Left lung (tissue), 10 donors: ENCODE data around the gene MCF2L. TPM values are rescaled to one million over a fixed set of nuclear protein-coding genes. Genes with fewer than 3 reads are reported as not detected.

Experiments
- ATAC-seq: fragments of 200-7000 bp; cut with Tn5 transposase; one replicate; pipeline ENCODE4 v1.9.1; 2020; ENCODE audit warnings: moderate library complexity
- DNase-seq, 4 donors: peaks; one replicate each; pipeline ENCODE4 v3.0.0-alpha.2; 2013 to 2020
- H3K27ac ChIP-seq, 2 donors: fragments of 200-600 bp; sonication (generic) in 1 of 2; one replicate each; pipeline versions ENCODE4 v1.5.0 to v1.8.0; 2020 to 2021
- H3K27me3 ChIP-seq, 2 donors: fragments of 200-600 bp; sonication (generic) in 1 of 2; one replicate each; pipeline versions ENCODE4 v1.5.0 to v1.8.0; 2020 to 2021
- H3K36me3 ChIP-seq, 2 donors: fragments of 200-600 bp; sonication (generic) in 1 of 2; one replicate each; pipeline versions ENCODE4 v1.5.0 to v1.8.0; 2020 to 2021
- H3K4me1 ChIP-seq, 2 donors: fragments of 200-600 bp; one replicate each; pipeline ENCODE4 v1.8.0; 2021
- H3K4me3 ChIP-seq, 2 donors: fragments of 200-600 bp; sonication (generic) in 1 of 2; one replicate each; pipeline versions ENCODE4 v1.5.0 to v1.8.0; 2020 to 2021; ENCODE audit warnings: mild to moderate bottlenecking in 1 of 2
- H3K9me3 ChIP-seq, 2 donors: fragments of 200-600 bp; sonication (generic) in 1 of 2; one replicate each; pipeline versions ENCODE4 v1.5.0 to v1.8.0; 2020 to 2021
- CTCF ChIP-seq, 2 donors: fragments of 200-600 bp; sonication (generic) in 1 of 2; IDR thresholded peaks; one replicate each; pipeline versions ENCODE4 v1.5.0 to v1.8.0; 2021; ENCODE audit warnings: antibody characterized with exemption in 2 of 2
- intact Hi-C, 2 donors: fragments of 100-400 bp; cut with DNase I; formaldehyde crosslinking; loops; one replicate each; pipeline versions ENCODE4 v1.11.2 to v1.14.2; 2022
- polyA plus RNA-seq, 6 donors: library from polyadenylated mRNA; unstranded; fragments of 120-200 nt; gene quantifications; one replicate each; pipeline ENCODE4 v1.2.1, GENCODE V29; 2013; ENCODE audit not compliant: insufficient read length in 6 of 6
- total RNA-seq, 2 donors: library from RNA; stranded (reverse); fragmentation: NEBNext Ultra II Directional; extraction: Animal tissue kit (Norgen Biotek cat#: 25700); gene quantifications; one replicate each; pipeline ENCODE4 v1.2.1, GENCODE V29; 2021
- donor health status: DM: no; HTN: yes; CAD: no.
- donor health status: DM: no; HTN: no; CAD: no.

The MCF2L gene
- total and polyA plus RNA-seq, 8 donors = 22.2 to 39.5 (median 33.7) TPM

DNA sequence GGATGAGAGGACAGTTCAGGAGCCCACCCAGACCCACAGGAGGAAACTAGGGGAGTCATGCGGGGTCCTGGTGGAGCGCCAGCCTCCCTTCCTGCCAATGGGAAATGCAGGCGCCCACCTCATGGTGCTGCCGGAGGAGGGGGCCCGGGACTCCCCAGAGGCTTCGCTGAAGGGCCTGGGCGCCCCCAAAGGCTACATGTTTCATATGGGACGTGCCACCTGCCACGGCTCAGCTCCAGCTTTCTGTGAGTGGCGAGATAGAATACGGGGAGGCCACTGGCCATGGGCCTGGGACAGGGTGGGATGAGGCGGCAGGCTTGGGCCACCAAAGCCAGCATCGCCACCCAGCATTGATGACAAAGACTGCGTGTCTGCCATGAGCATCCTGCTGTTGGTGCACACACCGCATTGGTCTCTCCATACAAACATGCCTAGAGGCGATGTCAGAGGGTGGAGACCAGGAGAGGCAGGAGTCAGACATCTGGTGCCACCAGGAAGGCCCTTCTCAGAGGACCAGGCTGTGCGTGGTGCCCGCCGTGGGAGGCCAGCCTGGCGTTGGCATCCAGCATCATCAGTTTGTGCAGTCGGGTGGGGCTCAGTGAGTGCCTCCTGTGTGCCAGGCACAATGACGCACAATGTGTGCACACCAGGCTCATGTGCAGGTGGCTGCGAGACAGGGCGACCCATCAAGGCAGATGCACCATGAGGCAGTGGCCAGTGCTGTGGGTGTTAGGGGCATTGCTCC, 152.3 kb downstream of the MCF2L start:
- intact Hi-C loops = no loop called here
- TF ChIP-seq CTCF (IDR thresholded peaks at IDR 0.05) = no peak
- no peaks in the 10 kb centered on the region for H3K27me3 ChIP-seq
- DNase-seq = peak in 2 of 4 donors; percentile 20 to 49
- H3K4me1 ChIP-seq = no peaks in the 10 kb centered on the region
- ATAC-seq = no peak
- H3K36me3 ChIP-seq = no peaks in the 10 kb centered on the region
- no peak overlapping the region for H3K27ac ChIP-seq
- no peak overlapping the region for H3K4me3 ChIP-seq
- no peaks in the 10 kb centered on the region for H3K9me3 ChIP-seq

- Histone ChIP-seq H3K27ac (peak overlapping the region in 1 of 2 donors; percentile 26), H3K9me3 (no peaks in the 10 kb centered on the region), H3K36me3 (no peaks in the 10 kb centered on the region), H3K4me1 (no peaks in the 10 kb centered on the region), H3K4me3 (no peak overlapping the region), H3K27me3 (no peaks in the 10 kb centered on the region)
- DNase-seq (peak in 2 of 4 donors; percentile 40 to 56), ATAC-seq (no peak)
- TF ChIP-seq CTCF (IDR thresholded peaks at IDR 0.05) = no peak
- intact Hi-C loops = no loop called here
Observed at GRCh38 chr13:113121928-113122471, 153.0 kb downstream of the MCF2L start.

DNA sequence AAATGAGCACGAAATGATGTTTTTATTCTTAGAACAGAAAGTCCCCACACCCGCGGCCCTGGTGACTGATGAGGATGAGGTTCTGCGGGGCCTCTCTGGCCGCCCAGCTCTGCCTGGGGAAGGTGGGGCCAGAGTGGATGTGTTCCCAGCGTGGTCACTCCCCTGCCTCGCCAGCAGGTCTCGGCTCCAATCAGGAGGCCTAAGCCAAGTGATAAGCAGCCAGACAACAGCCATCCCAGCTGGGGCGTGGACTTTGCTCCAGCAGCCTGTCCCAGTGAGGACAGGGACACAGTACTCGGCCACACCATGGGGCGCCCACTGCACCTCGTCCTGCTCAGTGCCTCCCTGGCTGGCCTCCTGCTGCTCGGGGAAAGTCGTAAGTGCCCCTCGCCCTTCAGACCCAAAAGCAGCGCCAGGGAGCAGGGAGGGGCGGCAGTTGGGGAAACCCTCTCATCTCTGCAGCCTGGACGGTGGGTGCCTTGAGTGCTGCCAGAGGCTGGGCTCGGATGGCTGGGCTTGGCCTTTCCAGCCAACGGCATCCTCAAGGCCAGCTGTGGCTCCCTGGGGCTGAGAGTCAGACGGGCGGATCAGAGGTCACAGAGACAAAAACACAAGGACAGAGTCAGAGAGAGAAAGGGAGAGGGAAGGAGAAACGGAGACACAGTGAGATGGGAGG, 153.7 kb downstream of the MCF2L start, which contains the start of gene F10:
F10 (plus strand) TSS at position 250 of the 676 bp plus-strand sequence; CDS start at position 307, 57 bp downstream.
- intact Hi-C loops = no loop called here
- TF ChIP-seq CTCF (IDR thresholded peaks at IDR 0.05) = no peak
- peaks cover 0 to 2% of the 10 kb centered on the region in 2 donors for H3K27me3 ChIP-seq
- no peaks in the 10 kb centered on the region for H3K36me3 ChIP-seq
- no peaks in the 10 kb centered on the region for H3K9me3 ChIP-seq
- DNase-seq = peak; percentile 41 to 83 (median 72)
- H3K4me1 ChIP-seq = no peaks in the 10 kb centered on the region
- peak within 1 kb of the TSS in 1 of 2 donors; percentile 26 for H3K27ac ChIP-seq
- peak; percentile 75 for ATAC-seq
- H3K4me3 ChIP-seq = no peak within 1 kb of the TSS

DNA sequence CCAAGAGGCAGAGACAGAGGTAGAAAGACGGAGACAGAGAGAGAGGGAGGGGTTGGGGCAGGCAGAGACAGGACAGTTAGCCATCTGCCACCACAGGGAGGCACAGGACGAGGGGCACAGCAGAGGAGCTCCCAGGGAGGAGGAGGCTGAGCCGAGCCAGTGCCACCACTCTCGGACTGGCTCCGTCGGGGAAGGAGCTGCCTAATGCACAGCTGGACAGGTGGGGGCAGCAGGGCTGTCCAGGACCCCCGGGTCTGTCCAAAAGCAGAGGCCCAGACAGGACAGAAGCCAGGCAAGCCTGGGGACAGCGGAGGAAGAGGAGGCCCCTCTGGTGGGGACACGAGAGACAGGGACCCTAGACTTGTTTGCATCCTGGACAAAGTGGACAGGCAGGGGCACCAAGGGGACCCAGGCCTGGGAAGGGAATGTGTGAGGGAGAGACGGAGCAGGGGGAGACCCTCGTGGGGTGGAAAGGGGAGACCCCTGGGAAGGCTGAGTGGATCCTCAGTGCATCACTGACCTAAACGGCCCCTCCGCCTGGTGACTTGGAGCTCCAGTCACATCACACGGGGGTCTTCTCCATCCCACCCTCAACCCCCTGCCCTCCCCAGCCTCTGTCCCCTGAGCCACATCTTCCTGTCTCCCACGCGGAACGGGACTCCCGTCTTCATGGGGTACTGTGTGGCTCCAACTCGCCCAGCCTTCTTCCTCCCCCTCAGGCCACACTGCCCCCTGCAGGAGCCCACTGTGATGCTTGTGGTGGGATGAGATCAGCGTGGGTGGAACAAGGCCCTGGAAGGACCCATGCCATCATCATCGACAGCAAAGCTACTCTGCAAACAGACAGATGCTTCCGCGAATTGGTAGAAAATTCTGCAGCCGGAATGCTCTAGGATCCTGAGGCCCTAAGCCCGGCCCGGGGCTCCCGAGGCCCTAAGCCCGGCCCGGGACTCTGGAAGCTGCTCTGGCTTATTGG, 154.5 kb downstream of the MCF2L start:
- Histone ChIP-seq H3K4me1 (no peaks in the 10 kb centered on the region), H3K36me3 (no peaks in the 10 kb centered on the region), H3K27me3 (peaks cover 0 to 7% of the 10 kb centered on the region in 2 donors), H3K4me3 (no peak overlapping the region), H3K9me3 (no peaks in the 10 kb centered on the region), H3K27ac (no peak overlapping the region)
- TF ChIP-seq CTCF (IDR thresholded peaks at IDR 0.05) = no peak
- intact Hi-C loops = no loop called here
- DNase-seq (peak in 1 of 4 donors; percentile 27), ATAC-seq (no peak)
